ENCODE results near the gene MAF. TPM values are rescaled to one million over a fixed set of nuclear protein-coding genes. Genes with fewer than 3 reads are reported as not detected.

Gene MAF
- 10 to 100 TPM in 1 of 2 donors, 1 to 10 TPM in 1; 5.4 to 16.7 TPM for total RNA-seq

GRCh38 chr16:79600638-79601091 lies at the start of gene MAF:
MAF (minus strand) TSS chr16:79600737; CDS start chr16:79599902, 835 bp downstream.
- DNase-seq (ENCODE audit: low spot score), result peak; percentile 96
- Histone ChIP-seq H3K9me3 (no peaks in the 10 kb centered on the region), H3K27me3 (no peaks in the 10 kb centered on the region), H3K36me3 (no peaks in the 10 kb centered on the region), H3K4me3 (peak within 1 kb of the TSS; percentile 50 to 66), H3K27ac (peak within 1 kb of the TSS; percentile 78 to 85), H3K4me1 (peaks cover 0 to 19% of the 10 kb centered on the region in 2 donors)
- TF ChIP-seq, protein P1, sequence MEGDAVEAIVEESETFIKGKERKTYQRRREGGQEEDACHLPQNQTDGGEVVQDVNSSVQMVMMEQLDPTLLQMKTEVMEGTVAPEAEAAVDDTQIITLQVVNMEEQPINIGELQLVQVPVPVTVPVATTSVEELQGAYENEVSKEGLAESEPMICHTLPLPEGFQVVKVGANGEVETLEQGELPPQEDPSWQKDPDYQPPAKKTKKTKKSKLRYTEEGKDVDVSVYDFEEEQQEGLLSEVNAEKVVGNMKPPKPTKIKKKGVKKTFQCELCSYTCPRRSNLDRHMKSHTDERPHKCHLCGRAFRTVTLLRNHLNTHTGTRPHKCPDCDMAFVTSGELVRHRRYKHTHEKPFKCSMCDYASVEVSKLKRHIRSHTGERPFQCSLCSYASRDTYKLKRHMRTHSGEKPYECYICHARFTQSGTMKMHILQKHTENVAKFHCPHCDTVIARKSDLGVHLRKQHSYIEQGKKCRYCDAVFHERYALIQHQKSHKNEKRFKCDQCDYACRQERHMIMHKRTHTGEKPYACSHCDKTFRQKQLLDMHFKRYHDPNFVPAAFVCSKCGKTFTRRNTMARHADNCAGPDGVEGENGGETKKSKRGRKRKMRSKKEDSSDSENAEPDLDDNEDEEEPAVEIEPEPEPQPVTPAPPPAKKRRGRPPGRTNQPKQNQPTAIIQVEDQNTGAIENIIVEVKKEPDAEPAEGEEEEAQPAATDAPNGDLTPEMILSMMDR (IDR thresholded peaks at IDR 0.05), result no peak

DNA sequence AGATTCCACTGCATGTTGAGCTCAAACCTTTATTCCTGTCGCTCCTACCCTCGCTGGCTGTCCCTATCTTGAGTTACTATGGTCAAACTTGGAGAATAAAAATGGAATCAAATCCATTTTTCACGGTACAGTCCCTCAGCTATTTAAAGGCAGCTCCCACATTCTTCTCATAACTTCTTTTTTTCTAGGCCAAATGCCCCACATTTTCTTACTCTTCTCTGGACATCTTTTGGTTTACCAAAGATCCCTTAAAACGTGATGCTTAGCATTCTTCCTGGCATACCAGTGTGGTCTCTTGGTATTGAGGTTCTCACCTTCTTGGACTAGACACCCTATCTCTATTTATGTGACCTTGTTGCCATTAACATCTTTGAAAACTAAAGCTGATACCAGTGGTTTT lies 48.3 kb upstream of the MAF start:
- no peak overlapping the region for H3K27ac ChIP-seq
- H3K4me1 ChIP-seq, result no peaks in the 10 kb centered on the region
- H3K36me3 ChIP-seq, result no peaks in the 10 kb centered on the region
- no peak overlapping the region for H3K4me3 ChIP-seq
- TF ChIP-seq, protein P1 (IDR thresholded peaks at IDR 0.05), result no peak
- no peaks in the 10 kb centered on the region for H3K27me3 ChIP-seq
- DNase-seq (ENCODE audit: low spot score), result no peak
- H3K9me3 ChIP-seq, result no peaks in the 10 kb centered on the region

DNA sequence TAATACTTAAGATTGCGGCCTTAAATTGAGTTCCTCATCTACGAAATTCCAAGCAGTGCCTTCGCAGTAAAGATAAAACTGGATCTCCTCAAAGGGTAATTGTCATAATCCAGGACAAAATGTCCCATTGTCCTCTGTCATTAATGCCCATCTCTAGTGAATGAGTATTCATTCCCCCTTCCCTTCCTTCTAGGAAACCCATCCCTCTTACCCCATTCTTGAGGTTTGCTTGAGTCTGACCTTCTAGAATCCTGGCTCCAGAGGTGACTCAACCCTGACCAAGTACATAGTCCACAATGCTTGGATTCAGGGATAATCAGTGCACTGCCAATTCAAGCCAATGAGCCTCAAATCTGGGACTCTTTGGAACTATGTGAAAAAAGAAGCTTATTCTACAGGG lies 47.0 kb upstream of the MAF start:
- no peaks in the 10 kb centered on the region for H3K36me3 ChIP-seq
- no peak overlapping the region for H3K4me3 ChIP-seq
- H3K27me3 ChIP-seq, result no peaks in the 10 kb centered on the region
- DNase-seq (ENCODE audit: low spot score), result no peak
- TF ChIP-seq, protein P1 (IDR thresholded peaks at IDR 0.05), result no peak
- H3K4me1 ChIP-seq, result no peaks in the 10 kb centered on the region
- H3K9me3 ChIP-seq, result no peaks in the 10 kb centered on the region
- no peak overlapping the region for H3K27ac ChIP-seq

GRCh38 chr16:79645701-79646100 lies 45.2 kb upstream of the MAF start:
- no peak for DNase-seq (ENCODE audit: low spot score)
- H3K4me1 ChIP-seq, result no peaks in the 10 kb centered on the region
- no peaks in the 10 kb centered on the region for H3K36me3 ChIP-seq
- no peak overlapping the region for H3K27ac ChIP-seq
- H3K27me3 ChIP-seq, result no peaks in the 10 kb centered on the region
- TF ChIP-seq, protein P1 (IDR thresholded peaks at IDR 0.05), result no peak
- H3K9me3 ChIP-seq, result no peaks in the 10 kb centered on the region
- no peak overlapping the region for H3K4me3 ChIP-seq

- Histone ChIP-seq H3K9me3 (no peaks in the 10 kb centered on the region), H3K36me3 (no peaks in the 10 kb centered on the region), H3K27ac (no peak overlapping the region), H3K4me3 (no peak overlapping the region), H3K27me3 (no peaks in the 10 kb centered on the region), H3K4me1 (no peaks in the 10 kb centered on the region)
- TF ChIP-seq, protein P1 (IDR thresholded peaks at IDR 0.05), result no peak
- no peak for DNase-seq (ENCODE audit: low spot score)
Observed at GRCh38 chr16:79644971-79645667, 44.6 kb upstream of the MAF start.

- TF ChIP-seq, protein P1 (IDR thresholded peaks at IDR 0.05), result no peak
- no peaks in the 10 kb centered on the region for H3K36me3 ChIP-seq
- no peaks in the 10 kb centered on the region for H3K4me1 ChIP-seq
- H3K27ac ChIP-seq, result no peak overlapping the region
- H3K4me3 ChIP-seq, result no peak overlapping the region
- no peak for DNase-seq (ENCODE audit: low spot score)
- no peaks in the 10 kb centered on the region for H3K9me3 ChIP-seq
- H3K27me3 ChIP-seq, result no peaks in the 10 kb centered on the region
Observed at GRCh38 chr16:79642652-79643051, 42.1 kb upstream of the MAF start.
